Activated T-cell treated with anti-CD3 and anti-CD28 coated beads for 1 hour (primary cell): ENCODE results near the gene SMAGP.
"Not testable (repeated sequence)": the region's sequence is repeated elsewhere in the genome, so short reads cannot be mapped to it uniquely, and the experiment has no call there.

ENCODE experiments used
- DNase-seq: peaks from one replicate; pipeline ENCODE4 v3.0.0-alpha.2; 2020; ENCODE audit warnings: low read depth

The SMAGP gene

GRCh38 chr12:51270067-51270950 is at the start of gene SMAGP:
TSS of gene SMAGP (minus strand) at chr12:51270415. CDS start at chr12:51269278, 1,137 bp downstream.
- peak; percentile 23 for DNase-seq

- peak; percentile 31 for DNase-seq
Measured at GRCh38 chr12:51318846-51319599, 48.8 kb upstream of the SMAGP start.

- DNase-seq = not testable (repeated sequence)
Measured at GRCh38 chr12:51318057-51318806, 48.0 kb upstream of the SMAGP start.

- DNase-seq = no peak
Measured at GRCh38 chr12:51311389-51311788, 41.2 kb upstream of the SMAGP start.

- no peak for DNase-seq
Measured at GRCh38 chr12:51307655-51308593, 37.7 kb upstream of the SMAGP start.

GRCh38 chr12:51306507-51306906 is 36.3 kb upstream of the SMAGP start:
- DNase-seq = no peak

- not testable (repeated sequence) for DNase-seq
Measured at GRCh38 chr12:51300768-51301167, 30.6 kb upstream of the SMAGP start.

- no peak for DNase-seq
Measured at GRCh38 chr12:51295651-51296050, 25.4 kb upstream of the SMAGP start.

GRCh38 chr12:51294097-51294496 is 23.9 kb upstream of the SMAGP start:
- DNase-seq = not testable (repeated sequence)

GRCh38 chr12:51293696-51294095 is 23.5 kb upstream of the SMAGP start:
- DNase-seq = no peak

GRCh38 chr12:51291603-51292513 is 21.6 kb upstream of the SMAGP start:
- DNase-seq = not testable (repeated sequence)

GRCh38 chr12:51285843-51286242 is 15.6 kb upstream of the SMAGP start:
- no peak for DNase-seq

GRCh38 chr12:51281202-51281924 is 11.1 kb upstream of the SMAGP start:
- no peak for DNase-seq

GRCh38 chr12:51275088-51275487 is 4.9 kb upstream of the SMAGP start:
- DNase-seq = no peak

GRCh38 chr12:51272810-51273209 is 2.6 kb upstream of the SMAGP start:
- DNase-seq = not testable (repeated sequence)

- no peak for DNase-seq
Measured at GRCh38 chr12:51270951-51271518, 820 bp upstream of the SMAGP start.

- DNase-seq = peak; percentile 51
Measured at GRCh38 chr12:51269174-51270066, 795 bp downstream of the SMAGP start.

- DNase-seq = no peak
Measured at GRCh38 chr12:51265024-51265423, 5.2 kb downstream of the SMAGP start.
